ENCODE data around the gene APOL2. TPM values are rescaled to one million over a fixed set of nuclear protein-coding genes. Genes with fewer than 3 reads are reported as not detected.
"Not testable (repeated sequence)": the region's sequence is repeated elsewhere in the genome, so short reads cannot be mapped to it uniquely, and the experiment has no call there.

The APOL2 gene
- total and polyA plus RNA-seq, 4 donors, result 26.4 to 62.8 (median 36.3) TPM

- H3K27ac ChIP-seq (ENCODE audit: low read depth in 1 of 2, low read length in 2 of 2); H3K4me1 ChIP-seq (ENCODE audit: control insufficient read depth in 1 of 2, insufficient read depth in 2 of 2, low read length in 2 of 2); H3K4me3 ChIP-seq (ENCODE audit: low read length in 2 of 2); H3K9me3 ChIP-seq (ENCODE audit: control insufficient read depth, low read length); DNase-seq; H3K27me3 ChIP-seq (ENCODE audit: control insufficient read depth in 1 of 2, insufficient read depth in 2 of 2, low read length in 1 of 2); intact Hi-C loops (cut with DNase I); H3K36me3 ChIP-seq (ENCODE audit: control insufficient read depth in 1 of 2, insufficient read depth in 2 of 2, low read length in 1 of 2); ATAC-seq (ENCODE audit: low FRiP score): not testable (repeated sequence)
- 91 to 93% methylated on average over 24 of the region's 24 CpGs for WGBS, 2 donors
Measured at GRCh38 chr22:36250292-36250960, 11.1 kb upstream of the APOL2 start.

GRCh38 chr22:36249160-36249559, 9.8 kb upstream of the APOL2 start:
- Histone ChIP-seq H3K27ac (ENCODE audit: low read depth in 1 of 2, low read length in 2 of 2) (no peak overlapping the region), H3K4me3 (ENCODE audit: low read length in 2 of 2) (no peak overlapping the region), H3K36me3 (ENCODE audit: control insufficient read depth in 1 of 2, insufficient read depth in 2 of 2, low read length in 1 of 2) (no peaks in the 10 kb centered on the region), H3K9me3 (ENCODE audit: control insufficient read depth, low read length) (no peaks in the 10 kb centered on the region), H3K27me3 (ENCODE audit: control insufficient read depth in 1 of 2, insufficient read depth in 2 of 2, low read length in 1 of 2) (no peaks in the 10 kb centered on the region), H3K4me1 (ENCODE audit: control insufficient read depth in 1 of 2, insufficient read depth in 2 of 2, low read length in 2 of 2) (no peaks in the 10 kb centered on the region)
- ATAC-seq (ENCODE audit: low FRiP score) (no peak), DNase-seq (no peak)
- 32 to 58% methylated on average over 2 of the region's 2 CpGs for WGBS, 2 donors
- intact Hi-C loops (cut with DNase I), result no loop called here

GRCh38 chr22:36247955-36248354, 8.6 kb upstream of the APOL2 start:
- 83 to 86% methylated on average over 5 of the region's 5 CpGs for WGBS, 2 donors
- Histone ChIP-seq H3K36me3 (ENCODE audit: control insufficient read depth in 1 of 2, insufficient read depth in 2 of 2, low read length in 1 of 2) (no peaks in the 10 kb centered on the region), H3K27me3 (ENCODE audit: control insufficient read depth in 1 of 2, insufficient read depth in 2 of 2, low read length in 1 of 2) (no peaks in the 10 kb centered on the region), H3K4me3 (ENCODE audit: low read length in 2 of 2) (no peak overlapping the region), H3K9me3 (ENCODE audit: control insufficient read depth, low read length) (no peaks in the 10 kb centered on the region), H3K27ac (ENCODE audit: low read depth in 1 of 2, low read length in 2 of 2) (no peak overlapping the region), H3K4me1 (ENCODE audit: control insufficient read depth in 1 of 2, insufficient read depth in 2 of 2, low read length in 2 of 2) (no peaks in the 10 kb centered on the region)
- DNase-seq (no peak), ATAC-seq (ENCODE audit: low FRiP score) (no peak)
- intact Hi-C loops (cut with DNase I), result no loop called here

- no peak overlapping the region for H3K27ac ChIP-seq (ENCODE audit: low read depth in 1 of 2, low read length in 2 of 2)
- intact Hi-C loops (cut with DNase I), result no loop called here
Measured at GRCh38 chr22:36246718-36247117, 7.4 kb upstream of the APOL2 start.

GRCh38 chr22:36245805-36246356, 6.6 kb upstream of the APOL2 start:
- no peak for DNase-seq
- Histone ChIP-seq H3K36me3 (ENCODE audit: control insufficient read depth in 1 of 2, insufficient read depth in 2 of 2, low read length in 1 of 2) (no peaks in the 10 kb centered on the region), H3K4me3 (ENCODE audit: low read length in 2 of 2) (no peak overlapping the region), H3K4me1 (ENCODE audit: control insufficient read depth in 1 of 2, insufficient read depth in 2 of 2, low read length in 2 of 2) (no peaks in the 10 kb centered on the region), H3K27me3 (ENCODE audit: control insufficient read depth in 1 of 2, insufficient read depth in 2 of 2, low read length in 1 of 2) (no peaks in the 10 kb centered on the region), H3K27ac (ENCODE audit: low read depth in 1 of 2, low read length in 2 of 2) (no peak overlapping the region), H3K9me3 (ENCODE audit: control insufficient read depth, low read length) (no peaks in the 10 kb centered on the region)
- WGBS, 2 donors, result 72% methylated on average over 4 of the region's 4 CpGs
- intact Hi-C loops (cut with DNase I), result no loop called here
- no peak for ATAC-seq (ENCODE audit: low FRiP score)

More at GRCh38 chr22:36246718-36247117, 7.4 kb upstream of the APOL2 start:
- no peaks in the 10 kb centered on the region for H3K36me3 ChIP-seq (ENCODE audit: control insufficient read depth in 1 of 2, insufficient read depth in 2 of 2, low read length in 1 of 2)
- ATAC-seq (ENCODE audit: low FRiP score), result no peak
- WGBS, 2 donors, result 94 to 95% methylated on average over 3 of the region's 3 CpGs
- no peaks in the 10 kb centered on the region for H3K4me1 ChIP-seq (ENCODE audit: control insufficient read depth in 1 of 2, insufficient read depth in 2 of 2, low read length in 2 of 2)
- no peak overlapping the region for H3K4me3 ChIP-seq (ENCODE audit: low read length in 2 of 2)
- DNase-seq, result no peak
- H3K27me3 ChIP-seq (ENCODE audit: control insufficient read depth in 1 of 2, insufficient read depth in 2 of 2, low read length in 1 of 2), result no peaks in the 10 kb centered on the region
- H3K9me3 ChIP-seq (ENCODE audit: control insufficient read depth, low read length), result no peaks in the 10 kb centered on the region

- H3K27ac ChIP-seq (ENCODE audit: low read depth in 1 of 2, low read length in 2 of 2), result peak overlapping the region in 1 of 2 donors; percentile 67
- ATAC-seq (ENCODE audit: low FRiP score), result peak; percentile 72
- DNase-seq, result peak in 1 of 2 donors; percentile 49
Measured at GRCh38 chr22:36244522-36245391, 5.4 kb upstream of the APOL2 start.

GRCh38 chr22:36243986-36244385, 4.7 kb upstream of the APOL2 start:
- ATAC-seq (ENCODE audit: low FRiP score) (no peak), DNase-seq (peak in 1 of 2 donors; percentile 48)
- H3K4me3 ChIP-seq (ENCODE audit: low read length in 2 of 2), result no peak overlapping the region
- peak overlapping the region in 1 of 2 donors; percentile 67 for H3K27ac ChIP-seq (ENCODE audit: low read depth in 1 of 2, low read length in 2 of 2)
- intact Hi-C loops (cut with DNase I), result no loop called here
- no peaks in the 10 kb centered on the region for H3K9me3 ChIP-seq (ENCODE audit: control insufficient read depth, low read length)
- no peaks in the 10 kb centered on the region for H3K27me3 ChIP-seq (ENCODE audit: control insufficient read depth in 1 of 2, insufficient read depth in 2 of 2, low read length in 1 of 2)
- WGBS, 2 donors, result 24 to 26% methylated on average over 5 of the region's 5 CpGs
- no peaks in the 10 kb centered on the region for H3K36me3 ChIP-seq (ENCODE audit: control insufficient read depth in 1 of 2, insufficient read depth in 2 of 2, low read length in 1 of 2)
- no peaks in the 10 kb centered on the region for H3K4me1 ChIP-seq (ENCODE audit: control insufficient read depth in 1 of 2, insufficient read depth in 2 of 2, low read length in 2 of 2)

More at GRCh38 chr22:36244522-36245391, 5.4 kb upstream of the APOL2 start:
- H3K4me3 ChIP-seq (ENCODE audit: low read length in 2 of 2), result no peak overlapping the region
- no peaks in the 10 kb centered on the region for H3K27me3 ChIP-seq (ENCODE audit: control insufficient read depth in 1 of 2, insufficient read depth in 2 of 2, low read length in 1 of 2)
- H3K36me3 ChIP-seq (ENCODE audit: control insufficient read depth in 1 of 2, insufficient read depth in 2 of 2, low read length in 1 of 2), result no peaks in the 10 kb centered on the region
- no peaks in the 10 kb centered on the region for H3K9me3 ChIP-seq (ENCODE audit: control insufficient read depth, low read length)
- intact Hi-C loops (cut with DNase I), result no loop called here
- H3K4me1 ChIP-seq (ENCODE audit: control insufficient read depth in 1 of 2, insufficient read depth in 2 of 2, low read length in 2 of 2), result no peaks in the 10 kb centered on the region
- 39% methylated on average over 5 of the region's 5 CpGs for WGBS, 2 donors

- WGBS, 2 donors, result 0 to 1% methylated on average over 4 of the region's 4 CpGs
- Histone ChIP-seq H3K4me3 (ENCODE audit: low read length in 2 of 2) (peak overlapping the region; percentile 54 to 75), H3K36me3 (ENCODE audit: control insufficient read depth in 1 of 2, insufficient read depth in 2 of 2, low read length in 1 of 2) (no peaks in the 10 kb centered on the region), H3K4me1 (ENCODE audit: control insufficient read depth in 1 of 2, insufficient read depth in 2 of 2, low read length in 2 of 2) (no peaks in the 10 kb centered on the region), H3K27me3 (ENCODE audit: control insufficient read depth in 1 of 2, insufficient read depth in 2 of 2, low read length in 1 of 2) (no peaks in the 10 kb centered on the region), H3K9me3 (ENCODE audit: control insufficient read depth, low read length) (no peaks in the 10 kb centered on the region), H3K27ac (ENCODE audit: low read depth in 1 of 2, low read length in 2 of 2) (peak overlapping the region; percentile 20 to 55)
- ATAC-seq (ENCODE audit: low FRiP score), result peak; percentile 31
- intact Hi-C loops (cut with DNase I), result loop anchor here in 1 of 2 donors (5.0 kb wide), 2 partner anchors 42 to 87 kb away; no protein-coding TSS in a partner anchor
- peak in 1 of 2 donors; percentile 47 for DNase-seq
Measured at GRCh38 chr22:36239150-36239400, 252 bp downstream of the APOL2 start.
